HUDEP-2 (cell line): ENCODE results near the gene BRDT.
A peak's percentile ranks its signal among the peaks of the same experiment; 100 is the strongest.
"Not testable (repeated sequence)": the region's sequence is repeated elsewhere in the genome, so short reads cannot be mapped to it uniquely, and the experiment has no call there.

Experiments
- DNase-seq, 76 experiments: peaks; one replicate each; lab custom pipeline; 2025; ENCODE audit not compliant: unreplicated experiment in 76 of 76; lab: John Stamatoyannopoulos, UW

The BRDT gene

GRCh38 chr1:91981996-91982609 lies 32.9 kb downstream of the BRDT start:
- no peak for DNase-seq

GRCh38 chr1:91993256-91993655 lies 44.1 kb downstream of the BRDT start:
- no peak for DNase-seq

GRCh38 chr1:91997607-91998195 lies 48.5 kb downstream of the BRDT start:
- DNase-seq, result peak in 30 of 76 experiments; percentile 0 to 40 (median 14)

- no peak for DNase-seq
Measured at GRCh38 chr1:92004129-92004528, 54.9 kb downstream of the BRDT start.

GRCh38 chr1:92013923-92014322 lies 64.7 kb downstream of the BRDT start:
- no peak for DNase-seq

- DNase-seq, result peak in 2 of 76 experiments; percentile 1 to 2
Measured at GRCh38 chr1:92016720-92017316, 67.6 kb downstream of the BRDT start.

- no peak for DNase-seq
Measured at GRCh38 chr1:92017656-92018055, 68.5 kb downstream of the BRDT start.

- DNase-seq, result not testable (repeated sequence)
Measured at GRCh38 chr1:92026042-92026441, 76.8 kb downstream of the BRDT start.

GRCh38 chr1:92026806-92027205 lies 77.6 kb downstream of the BRDT start:
- no peak for DNase-seq

GRCh38 chr1:92029241-92029922 lies 80.2 kb downstream of the BRDT start:
- no peak for DNase-seq

GRCh38 chr1:92030656-92031107 lies 81.5 kb downstream of the BRDT start:
- peak in 1 of 76 experiments; percentile 1 for DNase-seq

GRCh38 chr1:92031281-92032110 lies 82.3 kb downstream of the BRDT start:
- DNase-seq, result no peak

GRCh38 chr1:92037400-92037799 lies 88.2 kb downstream of the BRDT start:
- no peak for DNase-seq

GRCh38 chr1:92038695-92039346 lies 89.6 kb downstream of the BRDT start:
- no peak for DNase-seq

GRCh38 chr1:92040971-92041370 lies 91.8 kb downstream of the BRDT start:
- DNase-seq, result no peak

GRCh38 chr1:92043621-92044020 lies 94.4 kb downstream of the BRDT start:
- no peak for DNase-seq

GRCh38 chr1:92045766-92046495 lies 96.7 kb downstream of the BRDT start:
- DNase-seq, result no peak

GRCh38 chr1:92051948-92052347 lies 102.7 kb downstream of the BRDT start:
- no peak for DNase-seq
